ENCODE results near the gene CLEC2L. TPM values are rescaled to one million over a fixed set of nuclear protein-coding genes. Genes with fewer than 3 reads are reported as not detected.

The CLEC2L gene
- total RNA-seq, 1 donor from 2014 or later = not detected

DNA sequence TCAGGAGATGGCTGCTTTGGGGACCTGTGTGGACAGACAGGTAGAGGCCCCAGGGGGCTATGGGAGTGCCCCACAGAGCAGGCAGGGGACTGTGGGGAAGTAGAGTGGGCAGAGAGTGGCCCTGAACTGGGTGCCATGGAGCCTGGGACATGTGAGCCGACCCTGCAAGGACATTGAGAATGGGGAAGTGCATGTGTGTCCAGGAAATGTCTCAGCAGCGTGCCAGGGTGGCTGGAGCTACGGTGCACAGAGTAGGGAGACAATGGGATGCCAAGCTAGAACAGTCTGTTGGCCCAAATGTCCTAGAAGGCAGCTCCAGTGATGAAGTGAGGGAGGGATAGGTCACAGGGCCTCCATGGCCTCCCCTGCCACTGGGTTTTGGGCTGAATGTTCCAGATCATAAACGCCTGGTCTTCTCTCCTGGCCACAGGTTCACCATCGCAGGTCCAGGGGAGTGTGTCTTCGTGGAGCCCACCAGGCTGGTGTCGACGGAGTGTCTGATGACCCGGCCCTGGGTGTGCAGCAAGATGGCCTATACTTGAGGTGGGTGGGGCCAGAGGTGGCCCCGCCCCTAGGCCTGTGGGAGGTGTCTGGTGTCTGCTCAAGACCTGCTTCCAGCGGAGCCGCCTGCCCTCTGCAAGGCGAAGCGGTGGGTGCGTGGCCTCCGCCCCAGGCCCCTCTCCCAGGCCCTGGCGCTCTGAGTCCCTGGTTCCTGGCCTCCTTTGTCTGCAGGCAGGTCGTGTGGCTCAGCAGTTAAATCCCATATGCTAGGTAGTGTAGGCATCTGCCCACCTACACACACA is 20.5 kb downstream of the CLEC2L start:
- Mint-ChIP-seq H3K36me3 (ENCODE audit: low read depth, unreplicated experiment) (no peaks in the 10 kb centered on the region), H3K9me3 (ENCODE audit: unreplicated experiment) (peaks cover 3% of the 10 kb centered on the region), H3K27me3 (ENCODE audit: low read depth, unreplicated experiment) (peaks cover 32% of the 10 kb centered on the region), H3K27ac (ENCODE audit: unreplicated experiment) (no peak overlapping the region), H3K4me1 (ENCODE audit: low read depth, unreplicated experiment) (peaks cover 4% of the 10 kb centered on the region), H3K4me3 (ENCODE audit: unreplicated experiment) (no peak overlapping the region)
- DNase-seq (ENCODE audit: low read depth) (no peak), FAIRE-seq (no peak)
- Histone ChIP-seq H3K9me3 (ENCODE audit: insufficient read depth, low read depth, low read length) (no peaks in the 10 kb centered on the region), H3K4me1 (ENCODE audit: insufficient read depth, low read length) (no peaks in the 10 kb centered on the region), H3K27ac (ENCODE audit: low read depth, low read length) (no peak overlapping the region), H3K9ac (ENCODE audit: low read length) (no peak overlapping the region), H3K4me3 (ENCODE audit: insufficient read depth, low read depth, low read length) (no peak overlapping the region), H3K27me3 (ENCODE audit: insufficient read depth, low read length) (peaks cover 7% of the 10 kb centered on the region), H3K4me2 (ENCODE audit: low read length) (no peak overlapping the region), H2AFZ (ENCODE audit: low read depth, low read length) (no peak overlapping the region), H3K36me3 (ENCODE audit: insufficient read depth, low read length) (no peaks in the 10 kb centered on the region), H3K79me2 (ENCODE audit: insufficient read depth, low read length) (no peaks in the 10 kb centered on the region), H4K20me1 (ENCODE audit: insufficient read depth, low read length) (no peaks in the 10 kb centered on the region)
- TF ChIP-seq CTCF (IDR thresholded peaks at IDR 0.05; ENCODE audit: insufficient read depth, low read depth, low read length) = no peak

GRCh38 chr7:139544645-139545044 is 21.2 kb downstream of the CLEC2L start:
- Histone ChIP-seq H2AFZ (ENCODE audit: low read depth, low read length) (no peak overlapping the region), H3K4me3 (ENCODE audit: insufficient read depth, low read depth, low read length) (no peak overlapping the region), H3K36me3 (ENCODE audit: insufficient read depth, low read length) (no peaks in the 10 kb centered on the region), H3K27me3 (ENCODE audit: insufficient read depth, low read length) (peaks cover 7% of the 10 kb centered on the region), H3K79me2 (ENCODE audit: insufficient read depth, low read length) (no peaks in the 10 kb centered on the region), H3K9ac (ENCODE audit: low read length) (no peak overlapping the region), H3K4me1 (ENCODE audit: insufficient read depth, low read length) (no peaks in the 10 kb centered on the region), H4K20me1 (ENCODE audit: insufficient read depth, low read length) (no peaks in the 10 kb centered on the region), H3K27ac (ENCODE audit: low read depth, low read length) (no peak overlapping the region), H3K9me3 (ENCODE audit: insufficient read depth, low read depth, low read length) (no peaks in the 10 kb centered on the region), H3K4me2 (ENCODE audit: low read length) (no peak overlapping the region)
- no peak for TF ChIP-seq CTCF (IDR thresholded peaks at IDR 0.05; ENCODE audit: insufficient read depth, low read depth, low read length)
- TF ChIP-seq EZH2 (IDR thresholded peaks at IDR 0.05; ENCODE audit: insufficient read depth, low read length) = no peak
- Mint-ChIP-seq H3K4me1 (ENCODE audit: low read depth, unreplicated experiment) (peaks cover 4% of the 10 kb centered on the region), H3K27me3 (ENCODE audit: low read depth, unreplicated experiment) (peaks cover 32% of the 10 kb centered on the region), H3K27ac (ENCODE audit: unreplicated experiment) (no peak overlapping the region), H3K9me3 (ENCODE audit: unreplicated experiment) (peaks cover 2% of the 10 kb centered on the region), H3K4me3 (ENCODE audit: unreplicated experiment) (no peak overlapping the region), H3K36me3 (ENCODE audit: low read depth, unreplicated experiment) (no peaks in the 10 kb centered on the region)
- DNase-seq (ENCODE audit: low read depth) (no peak), FAIRE-seq (no peak)
